ENCODE data around the gene CAMTA1. TPM values are rescaled to one million over a fixed set of nuclear protein-coding genes. Genes with fewer than 3 reads are reported as not detected.

The CAMTA1 gene
- total RNA-seq, 1 experiment from 2014 or later = 85.2 TPM

DNA sequence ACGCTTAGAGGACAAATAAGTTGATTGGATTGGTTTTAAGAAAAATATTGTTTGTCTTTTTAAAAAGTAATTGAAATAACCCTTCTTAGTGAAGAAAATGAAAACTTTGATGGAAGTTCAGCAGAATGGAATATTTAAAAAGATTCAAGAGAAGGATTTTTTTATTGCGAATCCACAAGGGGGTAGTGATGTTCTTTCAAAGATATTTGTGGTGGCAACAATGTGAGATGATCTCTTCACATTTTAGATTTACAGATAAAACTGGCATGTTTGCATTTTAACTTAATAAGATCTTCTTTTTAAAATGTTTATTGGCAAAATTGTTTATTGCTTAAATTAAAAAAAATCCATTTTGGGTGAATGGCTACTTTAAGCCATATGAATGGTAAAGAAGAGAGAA is 8.9 kb downstream of the CAMTA1 start:
- peak; percentile 55 for DNase-seq (ENCODE audit: low spot score)

DNA sequence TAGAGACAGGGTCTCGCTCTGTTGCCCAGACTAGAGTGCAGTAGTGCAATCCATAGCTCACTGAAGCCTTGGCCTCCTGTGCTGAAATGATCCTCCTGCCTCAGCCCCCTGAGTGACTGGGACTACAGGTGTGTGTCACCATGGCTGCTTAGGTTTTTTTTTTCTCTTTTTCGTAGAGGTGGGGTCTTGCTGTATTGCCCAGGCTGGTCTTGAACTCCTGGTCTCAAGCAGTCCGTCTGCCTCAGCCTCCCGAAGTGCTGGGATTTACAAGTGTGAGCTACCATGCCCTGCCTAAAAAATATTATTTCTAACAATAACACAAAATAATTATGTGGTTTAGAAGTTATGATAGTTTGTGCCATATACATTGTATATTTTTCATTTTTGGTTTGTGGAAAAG is 9.9 kb downstream of the CAMTA1 start:
- Histone ChIP-seq H3K36me3 (ENCODE audit: insufficient read depth, low read length, poor library complexity, severe bottlenecking) (no peaks in the 10 kb centered on the region), H3K9me3 (ENCODE audit: low read depth, low read length, poor library complexity, severe bottlenecking) (no peaks in the 10 kb centered on the region), H3K4me3 (ENCODE audit: low read depth, low read length, poor library complexity, severe bottlenecking) (no peak overlapping the region), H3K27ac (ENCODE audit: low read depth, low read length, poor library complexity, severe bottlenecking) (no peak overlapping the region), H3K4me1 (ENCODE audit: insufficient read depth, low read length, poor library complexity, severe bottlenecking) (peaks cover 6% of the 10 kb centered on the region), H3K27me3 (replicated peaks; ENCODE audit: insufficient read depth, low read depth, low read length, poor library complexity) (no peaks in the 10 kb centered on the region)
- BruUV-seq (replicated peaks) = no TSS peak
- ChIA-PET CTCF (interaction anchor here (1.1 kb wide), 1 partner anchor 10 kb away, joined by 17 read pairs; the partner anchor contains the start of gene CAMTA1), POLR2A (ENCODE audit: low non-redundant PET) (no interaction called here)
- intact Hi-C loops (cut with micrococcal nuclease; ENCODE audit: unreplicated experiment) = loop anchor here (2.0 to 5.0 kb wide), 3 partner anchors 96 to 852 kb away; no protein-coding TSS in a partner anchor
- TF ChIP-seq, protein P1, sequence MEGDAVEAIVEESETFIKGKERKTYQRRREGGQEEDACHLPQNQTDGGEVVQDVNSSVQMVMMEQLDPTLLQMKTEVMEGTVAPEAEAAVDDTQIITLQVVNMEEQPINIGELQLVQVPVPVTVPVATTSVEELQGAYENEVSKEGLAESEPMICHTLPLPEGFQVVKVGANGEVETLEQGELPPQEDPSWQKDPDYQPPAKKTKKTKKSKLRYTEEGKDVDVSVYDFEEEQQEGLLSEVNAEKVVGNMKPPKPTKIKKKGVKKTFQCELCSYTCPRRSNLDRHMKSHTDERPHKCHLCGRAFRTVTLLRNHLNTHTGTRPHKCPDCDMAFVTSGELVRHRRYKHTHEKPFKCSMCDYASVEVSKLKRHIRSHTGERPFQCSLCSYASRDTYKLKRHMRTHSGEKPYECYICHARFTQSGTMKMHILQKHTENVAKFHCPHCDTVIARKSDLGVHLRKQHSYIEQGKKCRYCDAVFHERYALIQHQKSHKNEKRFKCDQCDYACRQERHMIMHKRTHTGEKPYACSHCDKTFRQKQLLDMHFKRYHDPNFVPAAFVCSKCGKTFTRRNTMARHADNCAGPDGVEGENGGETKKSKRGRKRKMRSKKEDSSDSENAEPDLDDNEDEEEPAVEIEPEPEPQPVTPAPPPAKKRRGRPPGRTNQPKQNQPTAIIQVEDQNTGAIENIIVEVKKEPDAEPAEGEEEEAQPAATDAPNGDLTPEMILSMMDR (conservative IDR thresholded peaks at IDR 0.05; ENCODE audit: low read depth, low read length) = no peak
- no peak for TF ChIP-seq EZH2 (IDR thresholded peaks at IDR 0.05; ENCODE audit: borderline replicate concordance, low read depth, low read length, poor library complexity, severe bottlenecking)
- no peak for DNase-seq (ENCODE audit: low spot score)

More for the DNA sequence above, 8.9 kb downstream of the CAMTA1 start:
- H3K27me3 ChIP-seq (replicated peaks; ENCODE audit: insufficient read depth, low read depth, low read length, poor library complexity) = no peaks in the 10 kb centered on the region
- intact Hi-C loops (cut with micrococcal nuclease; ENCODE audit: unreplicated experiment) = loop anchor here (2.0 to 5.0 kb wide), 2 partner anchors 97 to 413 kb away; no protein-coding TSS in a partner anchor
- no peak overlapping the region for H3K27ac ChIP-seq (ENCODE audit: low read depth, low read length, poor library complexity, severe bottlenecking)
- ChIA-PET CTCF (no interaction called here), POLR2A (ENCODE audit: low non-redundant PET) (no interaction called here)
- no peaks in the 10 kb centered on the region for H3K36me3 ChIP-seq (ENCODE audit: insufficient read depth, low read length, poor library complexity, severe bottlenecking)
- H3K9me3 ChIP-seq (ENCODE audit: low read depth, low read length, poor library complexity, severe bottlenecking) = no peaks in the 10 kb centered on the region
- TF ChIP-seq, protein P1 (conservative IDR thresholded peaks at IDR 0.05; ENCODE audit: low read depth, low read length) = peak; percentile 55; the same call in 1 of the 2 replicates
- no peak for TF ChIP-seq EZH2 (IDR thresholded peaks at IDR 0.05; ENCODE audit: borderline replicate concordance, low read depth, low read length, poor library complexity, severe bottlenecking)
- H3K4me3 ChIP-seq (ENCODE audit: low read depth, low read length, poor library complexity, severe bottlenecking) = no peak overlapping the region
- H3K4me1 ChIP-seq (ENCODE audit: insufficient read depth, low read length, poor library complexity, severe bottlenecking) = peaks cover 6% of the 10 kb centered on the region
- BruUV-seq (replicated peaks) = no TSS peak

DNA sequence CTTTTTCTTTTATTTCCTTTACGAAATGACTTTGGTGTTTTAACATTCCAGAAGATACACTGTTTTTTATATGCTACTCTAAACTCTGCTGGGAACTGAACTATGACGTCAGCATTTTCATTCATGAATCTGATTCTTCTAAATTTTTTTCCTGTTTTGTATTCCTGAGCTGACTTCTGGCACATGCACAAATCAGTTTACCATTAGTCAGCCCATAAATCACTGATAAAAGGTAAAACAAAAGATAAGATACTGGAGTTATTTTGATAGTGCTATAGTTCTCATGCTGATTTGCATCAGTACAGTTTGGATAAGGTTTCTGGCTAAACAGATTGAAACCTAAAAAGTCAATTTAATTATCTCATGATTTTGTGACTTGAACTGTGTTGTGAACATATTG is 10.4 kb downstream of the CAMTA1 start:
- H3K4me1 ChIP-seq (ENCODE audit: insufficient read depth, low read length, poor library complexity, severe bottlenecking) = peaks cover 6% of the 10 kb centered on the region
- peak; percentile 27 for DNase-seq (ENCODE audit: low spot score)
- POLR2A ChIA-PET (ENCODE audit: low non-redundant PET) = no interaction called here
- intact Hi-C loops (cut with micrococcal nuclease; ENCODE audit: unreplicated experiment) = loop anchor here (2.0 to 5.0 kb wide), 3 partner anchors 95 to 852 kb away; no protein-coding TSS in a partner anchor
- H3K9me3 ChIP-seq (ENCODE audit: low read depth, low read length, poor library complexity, severe bottlenecking) = no peaks in the 10 kb centered on the region
- CTCF ChIA-PET = interaction anchor here (1.1 kb wide), 1 partner anchor 11 kb away, joined by 17 read pairs; the partner anchor contains the start of gene CAMTA1
- H3K4me3 ChIP-seq (ENCODE audit: low read depth, low read length, poor library complexity, severe bottlenecking) = no peak overlapping the region
- no peaks in the 10 kb centered on the region for H3K36me3 ChIP-seq (ENCODE audit: insufficient read depth, low read length, poor library complexity, severe bottlenecking)
- no TSS peak for BruUV-seq (replicated peaks)
- TF ChIP-seq, protein P1 (conservative IDR thresholded peaks at IDR 0.05; ENCODE audit: low read depth, low read length) = no peak
- no peak for TF ChIP-seq EZH2 (IDR thresholded peaks at IDR 0.05; ENCODE audit: borderline replicate concordance, low read depth, low read length, poor library complexity, severe bottlenecking)
- H3K27ac ChIP-seq (ENCODE audit: low read depth, low read length, poor library complexity, severe bottlenecking) = no peak overlapping the region
- no peaks in the 10 kb centered on the region for H3K27me3 ChIP-seq (replicated peaks; ENCODE audit: insufficient read depth, low read depth, low read length, poor library complexity)

All from A673 (cell line).